Kidney glomerular epithelial cell (primary cell): ENCODE results near the gene VPS51.
A peak's percentile ranks its signal among the peaks of the same experiment; 100 is the strongest.

Source experiments
- DNase-seq: peaks from one replicate; lab custom pipeline; 2025; lab: John Stamatoyannopoulos, UW

The VPS51 gene

GRCh38 chr11:65119670-65119995 lies 23.6 kb downstream of the VPS51 start:
- no peak for DNase-seq

DNA sequence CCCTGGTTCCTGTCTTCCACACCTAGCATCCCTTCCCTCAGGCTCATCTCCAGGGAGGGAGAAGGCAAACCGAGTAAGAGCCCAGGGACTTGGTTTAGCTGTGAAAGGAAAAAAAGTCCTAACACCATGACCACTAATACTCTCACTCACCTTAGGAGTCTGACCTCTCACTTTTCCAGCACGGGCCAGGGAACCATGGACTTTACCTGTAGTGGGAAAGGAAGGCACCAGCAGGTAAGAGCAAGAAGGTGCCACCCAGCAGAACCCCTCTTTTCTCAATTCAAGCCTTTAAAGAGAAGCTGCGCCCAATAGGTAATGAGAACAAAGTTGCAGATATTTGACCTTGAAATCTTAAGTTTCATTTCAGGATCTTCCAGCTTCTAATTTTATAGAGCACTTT lies 24.8 kb downstream of the VPS51 start:
- no peak for DNase-seq

- no peak for DNase-seq
Observed at GRCh38 chr11:65121447-65121864, 25.4 kb downstream of the VPS51 start.

- DNase-seq: peak; percentile 97
Observed at GRCh38 chr11:65121865-65122696, 26.1 kb downstream of the VPS51 start, which contains the start of the genes FAU and MRPL49. FAU (minus strand) TSS chr11:65122134; CDS start chr11:65121813, 321 bp downstream. MRPL49 (plus strand) TSS chr11:65122321; CDS start chr11:65122347, 26 bp downstream.

- no peak for DNase-seq
Observed at GRCh38 chr11:65124480-65125196, 28.6 kb downstream of the VPS51 start.

GRCh38 chr11:65125197-65126056 lies 29.4 kb downstream of the VPS51 start:
- DNase-seq: no peak

DNA sequence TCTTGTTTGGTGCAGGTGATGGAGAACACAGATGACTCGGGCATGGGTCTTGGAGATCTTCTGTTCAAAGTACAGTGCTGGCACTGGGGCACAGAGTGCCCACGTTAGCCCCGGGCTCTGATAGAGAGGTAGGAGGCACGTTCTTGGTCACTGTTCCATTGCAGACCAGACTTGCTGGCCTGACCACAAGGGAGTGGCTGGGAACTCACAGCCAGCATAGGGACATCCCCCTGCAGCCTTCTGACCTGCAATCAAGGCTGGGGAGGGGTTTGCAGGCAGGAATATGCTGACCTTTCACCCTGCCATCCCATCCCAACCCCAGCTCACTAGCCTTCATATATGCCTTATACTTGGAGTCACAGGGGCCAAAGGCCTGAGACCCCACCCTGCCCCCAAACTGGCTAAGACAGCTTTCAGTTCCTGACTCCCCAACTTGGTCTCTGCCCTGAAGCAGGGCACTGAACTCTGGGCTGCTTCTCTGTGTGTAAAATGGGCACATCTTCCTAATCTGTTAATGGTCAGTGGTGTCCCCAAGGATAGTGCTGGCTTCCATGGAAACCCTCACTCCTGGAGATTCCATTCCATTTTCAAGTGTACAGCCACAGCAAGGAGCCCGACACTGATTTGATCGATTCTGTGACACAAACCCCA lies 30.7 kb downstream of the VPS51 start:
- no peak for DNase-seq

DNA sequence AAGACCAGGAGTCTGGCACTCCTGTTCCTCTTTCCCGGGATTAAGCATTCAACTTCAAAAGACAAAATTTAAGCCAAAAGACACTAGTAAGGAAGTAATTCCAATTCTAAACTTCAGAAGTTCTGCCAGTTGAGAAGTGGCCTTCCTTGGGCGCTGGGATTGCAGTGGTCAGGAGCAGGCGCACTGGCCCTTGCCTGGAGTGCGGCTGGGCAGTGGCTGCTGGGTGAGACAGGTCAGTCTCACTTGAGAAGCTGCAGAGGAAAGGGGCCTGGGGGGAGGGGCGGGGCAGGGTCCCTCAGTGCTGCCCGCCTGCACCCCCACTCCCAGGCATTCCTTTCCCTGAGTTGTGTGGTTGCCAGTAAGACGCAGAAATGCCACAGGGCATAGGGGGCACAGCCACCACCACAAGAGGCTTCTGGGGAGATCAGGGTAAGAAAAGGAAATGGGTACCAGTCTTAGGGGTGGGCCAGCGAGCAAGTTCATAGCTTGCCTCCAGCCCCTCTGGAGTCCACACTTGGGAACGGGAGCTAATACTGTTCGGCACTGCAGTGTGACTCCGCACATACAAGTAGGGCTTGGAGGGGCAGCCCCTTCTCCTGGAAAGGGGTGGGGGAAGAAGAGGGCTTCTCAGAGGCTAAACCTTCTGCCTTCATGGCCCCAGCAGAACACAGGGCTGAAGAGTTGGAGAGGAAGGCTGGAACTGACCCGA lies 31.6 kb downstream of the VPS51 start:
- DNase-seq: no peak

DNA sequence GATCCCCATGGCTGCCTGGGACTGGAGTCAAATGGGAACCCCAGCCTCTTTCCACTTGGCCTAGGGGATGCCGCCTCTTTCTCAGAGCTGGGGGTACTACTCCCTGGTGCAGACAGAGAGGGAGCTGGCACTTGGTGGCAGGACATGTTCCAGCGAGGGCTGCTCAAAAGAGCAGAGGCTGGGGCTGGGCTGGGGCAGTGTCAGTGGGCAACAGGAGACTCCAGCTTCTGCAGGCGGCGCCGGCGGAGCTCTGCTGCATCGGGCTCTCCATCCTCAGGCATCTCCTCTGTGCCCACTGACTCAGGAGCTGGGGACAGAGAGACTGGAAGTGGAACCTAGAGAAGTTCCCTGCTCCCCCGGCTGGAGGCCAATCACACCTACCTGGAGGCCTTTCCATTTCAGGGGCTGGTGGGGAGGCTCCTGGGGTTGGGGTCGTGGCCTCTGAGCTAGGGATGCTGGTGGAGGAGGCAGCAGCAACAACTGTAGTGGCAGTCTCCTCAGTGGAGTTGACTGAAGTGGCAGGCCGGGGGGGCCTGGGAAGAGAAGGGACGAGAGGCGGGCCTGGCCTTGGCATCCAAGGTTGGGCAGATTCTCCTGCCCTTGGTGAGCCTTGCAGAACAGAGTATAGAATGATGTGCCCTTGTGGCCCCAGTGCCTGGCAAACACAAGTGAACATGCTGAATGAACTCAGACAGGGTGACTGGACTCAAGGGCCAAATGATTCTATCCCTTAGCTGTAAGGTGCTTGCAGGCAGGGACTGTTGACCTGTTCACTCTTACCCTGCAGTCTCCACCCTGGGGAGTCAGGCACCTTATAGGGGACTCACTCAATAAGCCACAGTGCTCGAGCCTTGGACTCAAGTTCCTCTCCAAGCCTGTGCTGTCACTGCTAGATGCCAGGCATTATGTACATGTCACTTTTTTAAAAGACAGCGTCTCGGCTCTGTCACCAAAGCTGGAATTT lies 32.5 kb downstream of the VPS51 start:
- no peak for DNase-seq

- DNase-seq: no peak
Observed at GRCh38 chr11:65129649-65130441, 33.8 kb downstream of the VPS51 start.

DNA sequence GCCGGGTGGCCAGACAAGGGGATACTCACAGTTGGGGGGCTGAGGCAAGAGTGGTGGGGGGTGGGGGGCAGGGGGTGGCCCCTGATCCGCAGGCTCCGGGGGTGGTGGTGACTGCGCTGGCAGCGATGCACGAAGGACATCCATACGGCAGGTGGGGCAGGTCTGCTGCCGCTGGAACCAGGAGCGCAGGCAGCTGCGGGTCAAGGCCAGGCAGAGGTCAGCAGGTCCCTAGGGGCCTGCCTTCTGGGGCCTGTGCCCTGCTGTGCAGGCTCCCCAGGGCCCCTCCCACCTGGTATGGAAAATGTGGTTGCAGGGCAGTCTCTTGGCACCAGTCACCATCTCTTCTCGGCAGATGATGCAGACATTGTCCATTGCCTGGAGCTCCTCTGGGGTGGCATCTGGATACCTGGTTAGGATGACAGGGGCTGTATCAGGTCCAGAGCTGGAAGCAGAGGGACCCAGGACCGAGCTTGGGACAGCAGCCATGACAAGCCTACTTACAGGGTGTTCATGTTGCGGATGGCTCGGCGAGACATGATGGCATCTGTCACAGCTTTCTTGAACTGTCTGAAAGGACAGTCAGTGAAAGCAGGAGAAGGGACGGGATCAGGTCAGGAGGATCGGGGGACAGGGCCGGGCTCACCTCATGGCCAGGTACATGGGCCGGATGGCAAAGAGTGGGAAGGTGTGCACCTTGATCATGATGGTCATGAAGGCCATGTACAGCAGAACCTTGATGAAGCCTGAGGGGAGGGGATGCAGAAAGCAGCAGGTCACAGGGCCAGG lies 34.8 kb downstream of the VPS51 start:
- DNase-seq: no peak

DNA sequence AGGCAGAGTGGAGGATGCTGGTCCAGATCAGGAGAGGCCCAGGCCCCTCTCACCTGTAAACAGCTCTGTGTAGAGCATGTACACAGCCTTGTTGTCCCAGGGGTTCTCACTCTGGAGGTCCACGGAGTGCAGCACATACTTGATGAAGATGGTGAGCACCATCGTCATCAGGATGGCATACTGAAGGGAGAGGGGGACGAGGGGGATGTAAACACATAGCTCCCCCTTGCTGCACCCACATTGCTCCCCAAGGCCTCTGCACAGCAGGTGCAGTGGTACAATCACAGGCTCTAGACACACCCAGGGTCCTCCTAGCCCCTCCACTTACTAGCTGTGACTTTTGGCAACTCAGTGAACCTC lies 35.4 kb downstream of the VPS51 start:
- DNase-seq: no peak

- no peak for DNase-seq
Observed at GRCh38 chr11:65131895-65132237, 35.9 kb downstream of the VPS51 start.

- no peak for DNase-seq
Observed at GRCh38 chr11:65132238-65132987, 36.4 kb downstream of the VPS51 start.

- DNase-seq: peak; percentile 31
Observed at GRCh38 chr11:65132988-65133700, 37.1 kb downstream of the VPS51 start.

- no peak for DNase-seq
Observed at GRCh38 chr11:65133724-65134123, 37.7 kb downstream of the VPS51 start.
